ENCODE measurements around the gene KDM5C. TPM values are rescaled to one million over a fixed set of nuclear protein-coding genes. Genes with fewer than 3 reads are reported as not detected.

Gene KDM5C
- total RNA-seq, 1 experiment from 2014 or later: 178 TPM

DNA sequence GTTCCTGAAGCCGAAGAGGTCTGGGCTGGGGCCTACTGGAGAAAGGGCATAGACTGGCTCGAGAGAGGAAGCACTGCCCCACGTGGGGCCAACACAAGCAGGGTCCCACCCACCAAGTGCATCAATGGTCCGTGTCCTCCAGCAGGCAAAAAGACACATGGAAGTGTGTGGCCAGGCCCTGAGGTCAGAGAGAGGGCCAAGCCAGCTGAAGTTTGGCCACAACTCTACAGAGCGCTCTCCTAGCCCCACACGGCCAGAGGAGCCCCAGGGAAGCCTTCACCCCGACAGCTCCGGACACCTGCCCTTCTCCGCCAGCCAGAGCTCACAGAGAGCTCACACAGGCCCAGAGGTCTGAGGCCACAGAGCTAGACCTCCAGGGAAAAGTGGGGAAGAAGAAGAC, 8.5 kb upstream of the KDM5C start:
- DNase-seq (ENCODE audit: low spot score): no peak
- H3K4me3 ChIP-seq (ENCODE audit: low read depth, low read length, poor library complexity, severe bottlenecking): no peak overlapping the region
- H3K4me1 ChIP-seq (ENCODE audit: insufficient read depth, low read length, poor library complexity, severe bottlenecking): no peaks in the 10 kb centered on the region
- no peaks in the 10 kb centered on the region for H3K9me3 ChIP-seq (ENCODE audit: low read depth, low read length, poor library complexity, severe bottlenecking)
- no peak for TF ChIP-seq EZH2 (IDR thresholded peaks at IDR 0.05; ENCODE audit: borderline replicate concordance, low read depth, low read length, poor library complexity, severe bottlenecking)
- TF ChIP-seq, protein P1, sequence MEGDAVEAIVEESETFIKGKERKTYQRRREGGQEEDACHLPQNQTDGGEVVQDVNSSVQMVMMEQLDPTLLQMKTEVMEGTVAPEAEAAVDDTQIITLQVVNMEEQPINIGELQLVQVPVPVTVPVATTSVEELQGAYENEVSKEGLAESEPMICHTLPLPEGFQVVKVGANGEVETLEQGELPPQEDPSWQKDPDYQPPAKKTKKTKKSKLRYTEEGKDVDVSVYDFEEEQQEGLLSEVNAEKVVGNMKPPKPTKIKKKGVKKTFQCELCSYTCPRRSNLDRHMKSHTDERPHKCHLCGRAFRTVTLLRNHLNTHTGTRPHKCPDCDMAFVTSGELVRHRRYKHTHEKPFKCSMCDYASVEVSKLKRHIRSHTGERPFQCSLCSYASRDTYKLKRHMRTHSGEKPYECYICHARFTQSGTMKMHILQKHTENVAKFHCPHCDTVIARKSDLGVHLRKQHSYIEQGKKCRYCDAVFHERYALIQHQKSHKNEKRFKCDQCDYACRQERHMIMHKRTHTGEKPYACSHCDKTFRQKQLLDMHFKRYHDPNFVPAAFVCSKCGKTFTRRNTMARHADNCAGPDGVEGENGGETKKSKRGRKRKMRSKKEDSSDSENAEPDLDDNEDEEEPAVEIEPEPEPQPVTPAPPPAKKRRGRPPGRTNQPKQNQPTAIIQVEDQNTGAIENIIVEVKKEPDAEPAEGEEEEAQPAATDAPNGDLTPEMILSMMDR (conservative IDR thresholded peaks at IDR 0.05; ENCODE audit: low read depth, low read length): no peak
- BruUV-seq (replicated peaks): no TSS peak
- H3K27ac ChIP-seq (ENCODE audit: low read depth, low read length, poor library complexity, severe bottlenecking): no peak overlapping the region
- ChIA-PET CTCF (no interaction called here), POLR2A (ENCODE audit: low non-redundant PET) (no interaction called here)
- no peaks in the 10 kb centered on the region for H3K36me3 ChIP-seq (ENCODE audit: insufficient read depth, low read length, poor library complexity, severe bottlenecking)
- intact Hi-C loops (cut with micrococcal nuclease; ENCODE audit: unreplicated experiment): no loop called here
- no peaks in the 10 kb centered on the region for H3K27me3 ChIP-seq (replicated peaks; ENCODE audit: insufficient read depth, low read depth, low read length, poor library complexity)

DNA sequence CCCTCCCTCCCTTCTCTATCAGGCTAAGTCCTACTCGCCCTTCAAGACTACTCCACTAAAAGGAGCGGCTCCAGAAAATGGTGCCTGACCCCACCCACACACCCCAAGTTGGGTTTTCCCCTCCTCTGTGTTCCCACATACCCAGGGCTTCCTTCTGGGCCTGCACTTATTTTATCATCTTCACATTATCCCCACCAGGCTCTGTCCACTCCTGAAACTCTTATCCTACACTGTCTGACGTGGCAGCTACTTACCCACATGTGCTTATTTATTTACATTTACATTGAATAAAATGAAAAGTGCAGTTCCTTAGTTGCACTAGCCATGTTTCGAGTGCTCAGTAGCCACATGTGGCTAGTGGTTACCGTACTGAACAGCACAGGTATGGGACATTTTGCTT, 5.1 kb upstream of the KDM5C start:
- TF ChIP-seq, protein P1 (conservative IDR thresholded peaks at IDR 0.05; ENCODE audit: low read depth, low read length): no peak
- TF ChIP-seq EZH2 (IDR thresholded peaks at IDR 0.05; ENCODE audit: borderline replicate concordance, low read depth, low read length, poor library complexity, severe bottlenecking): no peak
- Histone ChIP-seq H3K4me3 (ENCODE audit: low read depth, low read length, poor library complexity, severe bottlenecking) (no peak overlapping the region), H3K27me3 (replicated peaks; ENCODE audit: insufficient read depth, low read depth, low read length, poor library complexity) (no peaks in the 10 kb centered on the region), H3K4me1 (ENCODE audit: insufficient read depth, low read length, poor library complexity, severe bottlenecking) (no peaks in the 10 kb centered on the region), H3K9me3 (ENCODE audit: low read depth, low read length, poor library complexity, severe bottlenecking) (no peaks in the 10 kb centered on the region), H3K27ac (ENCODE audit: low read depth, low read length, poor library complexity, severe bottlenecking) (no peak overlapping the region), H3K36me3 (ENCODE audit: insufficient read depth, low read length, poor library complexity, severe bottlenecking) (no peaks in the 10 kb centered on the region)
- ChIA-PET POLR2A (ENCODE audit: low non-redundant PET) (no interaction called here), CTCF (no interaction called here)
- DNase-seq (ENCODE audit: low spot score): no peak
- intact Hi-C loops (cut with micrococcal nuclease; ENCODE audit: unreplicated experiment): no loop called here
- BruUV-seq (replicated peaks): no TSS peak

- ChIA-PET POLR2A (ENCODE audit: low non-redundant PET) (no interaction called here), CTCF (no interaction called here)
- no peak overlapping the region for H3K4me3 ChIP-seq (ENCODE audit: low read depth, low read length, poor library complexity, severe bottlenecking)
- no peak overlapping the region for H3K27ac ChIP-seq (ENCODE audit: low read depth, low read length, poor library complexity, severe bottlenecking)
- BruUV-seq (replicated peaks): no TSS peak
- intact Hi-C loops (cut with micrococcal nuclease; ENCODE audit: unreplicated experiment): no loop called here
- no peaks in the 10 kb centered on the region for H3K36me3 ChIP-seq (ENCODE audit: insufficient read depth, low read length, poor library complexity, severe bottlenecking)
- TF ChIP-seq, protein P1 (conservative IDR thresholded peaks at IDR 0.05; ENCODE audit: low read depth, low read length): no peak
- TF ChIP-seq EZH2 (IDR thresholded peaks at IDR 0.05; ENCODE audit: borderline replicate concordance, low read depth, low read length, poor library complexity, severe bottlenecking): no peak
- no peak for DNase-seq (ENCODE audit: low spot score)
- no peaks in the 10 kb centered on the region for H3K9me3 ChIP-seq (ENCODE audit: low read depth, low read length, poor library complexity, severe bottlenecking)
- no peaks in the 10 kb centered on the region for H3K27me3 ChIP-seq (replicated peaks; ENCODE audit: insufficient read depth, low read depth, low read length, poor library complexity)
- H3K4me1 ChIP-seq (ENCODE audit: insufficient read depth, low read length, poor library complexity, severe bottlenecking): peaks cover 8% of the 10 kb centered on the region
These were observed 2.3 kb upstream of the KDM5C start for GRCh38 chrX:53227224-53227765.
